ENCODE data around the gene HOXA13. TPM values are rescaled to one million over a fixed set of nuclear protein-coding genes. Genes with fewer than 3 reads are reported as not detected.

Gene HOXA13
- polyA plus RNA-seq, 3 donors from 2014 or later = not detected

GRCh38 chr7:27220440-27220955, 20.6 kb upstream of the HOXA13 start:
- H3K27me3 Mint-ChIP-seq (ENCODE audit: low read depth in 3 of 3) = peaks cover 13 to 39% (median 29%) of the 10 kb centered on the region in 3 donors
- H3K9me3 Mint-ChIP-seq = no peaks in the 10 kb centered on the region
- peak overlapping the region; percentile 34 to 59 (median 49) for H3K4me3 Mint-ChIP-seq
- H3K27ac Mint-ChIP-seq = no peak overlapping the region
- H3K4me1 Mint-ChIP-seq = peaks cover 10 to 18% of the 10 kb centered on the region in 2 donors
- DNase-seq = no peak
- H3K36me3 Mint-ChIP-seq = no peaks in the 10 kb centered on the region

DNA sequence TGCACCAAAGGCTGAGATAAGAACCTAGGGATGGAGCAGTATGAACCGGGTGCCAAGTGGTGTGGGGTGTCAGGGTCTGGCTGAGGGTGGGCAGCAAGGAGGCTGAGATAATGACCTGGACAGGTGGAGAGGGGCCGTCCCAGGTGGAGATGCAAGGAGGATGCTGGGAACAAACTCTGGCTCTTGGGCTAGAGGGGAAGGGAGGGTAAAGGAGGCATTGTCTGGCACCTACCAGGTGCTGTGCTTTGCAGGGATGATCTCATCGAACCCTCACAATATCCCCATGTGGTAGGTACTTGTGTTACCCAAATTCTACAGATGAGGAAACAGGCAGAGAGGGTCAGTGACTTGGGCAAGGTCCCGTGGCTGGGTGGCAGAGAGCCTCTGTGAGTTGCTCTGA, 19.9 kb upstream of the HOXA13 start:
- Mint-ChIP-seq H3K9me3 (no peaks in the 10 kb centered on the region), H3K36me3 (no peaks in the 10 kb centered on the region), H3K27me3 (ENCODE audit: low read depth in 3 of 3) (peaks cover 13 to 38% (median 27%) of the 10 kb centered on the region in 3 donors), H3K27ac (no peak overlapping the region), H3K4me1 (peaks cover 10 to 18% of the 10 kb centered on the region in 2 donors), H3K4me3 (peak overlapping the region; percentile 22 to 54 (median 41))
- DNase-seq = no peak

- no peak overlapping the region for H3K27ac Mint-ChIP-seq
- H3K9me3 Mint-ChIP-seq = no peaks in the 10 kb centered on the region
- H3K27me3 Mint-ChIP-seq (ENCODE audit: low read depth in 3 of 3) = peaks cover 15 to 33% (median 30%) of the 10 kb centered on the region in 3 donors
- peaks cover 10 to 18% of the 10 kb centered on the region in 2 donors for H3K4me1 Mint-ChIP-seq
- no peak overlapping the region for H3K4me3 Mint-ChIP-seq
- H3K36me3 Mint-ChIP-seq = no peaks in the 10 kb centered on the region
- no peak for DNase-seq
Measured at GRCh38 chr7:27217951-27218350, 18.1 kb upstream of the HOXA13 start.

DNA sequence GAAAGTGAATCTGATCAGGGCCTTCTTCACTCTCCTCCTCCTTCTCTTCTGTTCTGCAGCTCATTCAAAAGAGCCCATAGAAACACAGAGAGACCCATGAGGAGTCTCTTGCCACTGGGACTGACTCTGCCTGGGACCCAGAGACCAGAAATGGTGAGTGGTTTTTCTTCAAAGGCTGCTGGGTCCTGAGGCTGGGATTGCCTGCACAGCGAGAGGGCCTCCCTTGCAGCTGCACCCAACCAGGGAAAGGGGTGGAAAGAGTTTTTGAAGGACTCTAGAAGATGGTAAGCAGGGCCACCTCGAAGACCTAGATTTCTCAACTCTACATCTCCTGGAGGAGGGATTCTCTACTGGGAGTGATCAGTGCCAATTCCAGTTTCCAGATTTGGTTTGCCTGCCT, 15.5 kb upstream of the HOXA13 start:
- Mint-ChIP-seq H3K4me1 (peaks cover 11 to 14% of the 10 kb centered on the region in 2 donors), H3K27ac (no peak overlapping the region), H3K36me3 (no peaks in the 10 kb centered on the region), H3K9me3 (no peaks in the 10 kb centered on the region), H3K27me3 (ENCODE audit: low read depth in 3 of 3) (peaks cover 20 to 42% (median 41%) of the 10 kb centered on the region in 3 donors), H3K4me3 (no peak overlapping the region)
- no peak for DNase-seq

DNA sequence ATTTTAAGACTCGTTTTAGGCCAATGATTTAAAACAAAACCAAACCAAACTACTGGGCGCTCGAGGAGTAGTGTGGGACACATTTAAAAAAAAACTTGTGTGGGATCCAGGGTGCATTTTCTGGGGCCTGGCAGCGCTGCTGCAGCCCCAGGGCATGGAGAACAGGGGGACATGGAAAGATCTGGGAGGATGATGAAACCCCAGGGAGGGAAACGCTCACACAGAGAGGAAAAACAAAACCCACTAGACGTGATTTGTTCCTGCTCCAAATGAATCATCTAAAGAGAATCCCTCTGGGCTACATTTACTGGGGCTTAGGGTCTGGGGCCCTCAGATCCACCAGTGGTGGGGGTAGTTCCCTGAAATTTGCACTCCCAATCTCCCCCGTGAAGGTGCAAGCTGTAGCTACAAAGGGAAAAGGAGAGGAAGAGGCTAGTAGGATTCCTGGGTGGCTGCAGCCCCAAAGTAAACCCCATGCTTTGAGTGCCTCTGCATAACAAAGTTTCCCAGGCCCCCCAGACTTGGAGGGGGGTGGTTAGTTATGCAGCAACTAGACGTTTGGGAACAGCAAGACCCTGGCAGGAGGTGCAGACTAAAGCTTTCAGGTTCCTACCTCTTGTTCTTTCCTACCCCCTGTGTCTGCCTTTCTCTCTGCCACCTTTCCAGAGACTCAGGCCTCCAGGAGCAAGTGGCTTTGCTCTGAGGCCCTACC, 14.5 kb upstream of the HOXA13 start:
- H3K27me3 Mint-ChIP-seq (ENCODE audit: low read depth in 3 of 3) = peaks cover 27 to 45% (median 38%) of the 10 kb centered on the region in 3 donors
- peaks cover 6 to 8% of the 10 kb centered on the region in 2 donors for H3K4me1 Mint-ChIP-seq
- no peaks in the 10 kb centered on the region for H3K36me3 Mint-ChIP-seq
- H3K4me3 Mint-ChIP-seq = no peak overlapping the region
- DNase-seq = no peak
- no peak overlapping the region for H3K27ac Mint-ChIP-seq
- H3K9me3 Mint-ChIP-seq = no peaks in the 10 kb centered on the region

DNA sequence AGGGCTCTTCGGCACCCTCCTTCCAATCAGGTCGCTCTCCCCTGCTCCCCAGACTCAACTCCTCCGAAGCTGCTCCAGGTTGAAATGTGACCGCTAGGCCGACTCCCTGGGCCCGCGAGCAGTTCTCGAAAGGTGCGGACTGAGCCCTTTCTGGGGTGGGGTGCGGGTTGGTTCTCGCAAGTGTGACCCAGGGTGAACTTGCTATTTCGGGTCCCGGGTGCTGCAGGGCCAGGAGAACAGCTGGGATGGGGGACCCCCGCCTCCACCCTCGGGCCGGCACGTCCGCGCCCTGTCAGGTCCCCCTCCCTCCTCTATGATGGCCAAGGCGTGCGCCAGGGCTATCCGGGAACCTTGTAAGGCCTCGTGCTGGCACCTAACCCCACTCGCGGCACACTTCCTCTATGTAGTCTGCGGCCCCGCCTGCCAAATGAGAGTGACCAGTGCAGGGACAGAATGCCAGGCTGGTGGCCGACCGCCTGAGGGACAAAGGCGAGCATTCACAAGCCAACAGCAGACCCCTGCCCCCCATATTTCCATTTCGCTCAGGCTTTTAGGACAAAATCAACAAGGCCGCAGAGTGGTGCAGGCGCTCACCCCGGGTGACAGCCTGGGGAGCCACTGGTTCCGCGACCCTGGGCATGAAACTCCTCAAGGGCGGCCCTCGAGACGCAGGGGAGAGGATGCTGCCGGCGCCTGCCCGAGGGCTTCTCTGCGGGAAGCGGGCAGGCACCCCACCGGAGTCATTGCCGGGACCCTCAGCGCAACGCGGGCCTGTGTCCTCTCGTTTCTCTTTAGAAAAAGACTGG, 13.7 kb upstream of the HOXA13 start:
- no peak for DNase-seq
- Mint-ChIP-seq H3K4me1 (peaks cover 6 to 7% of the 10 kb centered on the region in 2 donors), H3K4me3 (no peak overlapping the region), H3K27ac (no peak overlapping the region), H3K9me3 (no peaks in the 10 kb centered on the region), H3K27me3 (ENCODE audit: low read depth in 3 of 3) (peaks cover 30 to 48% (median 38%) of the 10 kb centered on the region in 3 donors), H3K36me3 (no peaks in the 10 kb centered on the region)

DNA sequence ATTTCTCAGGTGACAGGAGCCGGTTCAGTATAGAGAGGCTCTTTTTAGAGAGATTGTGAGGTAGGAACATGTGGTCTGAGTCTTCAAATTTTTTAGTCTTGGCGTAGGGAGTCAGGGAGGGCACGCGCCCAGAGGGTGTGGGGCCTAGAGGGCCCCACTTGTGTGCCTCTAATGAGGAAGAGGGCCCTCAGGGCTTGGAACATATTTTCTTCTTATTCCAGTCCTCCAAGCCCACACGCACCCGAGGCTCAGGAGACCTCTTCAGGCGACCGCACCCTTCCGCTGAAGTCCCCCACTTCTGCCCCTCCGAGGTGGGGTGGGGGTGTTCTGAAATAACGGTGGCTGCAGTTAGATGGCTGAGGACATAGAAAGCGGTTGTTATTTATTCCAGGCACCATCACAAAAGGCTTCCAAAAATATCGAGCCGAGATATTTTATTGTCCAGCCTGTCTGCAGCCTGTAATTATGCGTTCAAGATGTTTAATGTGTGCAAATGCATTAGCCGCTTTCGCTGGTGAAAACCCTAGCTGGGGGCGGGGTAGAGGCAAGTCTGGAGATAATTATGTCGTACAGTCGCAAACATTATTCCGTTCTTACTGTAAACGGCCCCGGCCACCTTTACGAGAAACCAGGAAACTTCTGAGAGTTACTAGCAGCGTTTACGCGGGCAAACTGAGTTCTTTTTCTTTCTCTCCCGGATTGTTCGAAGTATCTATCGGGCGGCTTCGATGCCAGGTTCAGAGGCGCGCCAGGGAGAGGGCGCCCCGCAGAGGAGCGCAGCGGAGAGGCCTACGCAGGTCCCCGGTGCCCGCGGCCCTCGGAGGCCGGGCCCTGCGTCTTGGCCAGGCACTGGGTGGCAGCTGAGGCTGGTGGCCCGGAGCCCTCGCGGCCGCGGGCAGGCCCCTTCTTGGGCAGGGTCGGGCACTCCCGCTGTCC, 12.9 kb upstream of the HOXA13 start:
- Mint-ChIP-seq H3K9me3 (no peaks in the 10 kb centered on the region), H3K4me1 (peaks cover 6 to 7% of the 10 kb centered on the region in 2 donors), H3K27me3 (ENCODE audit: low read depth in 3 of 3) (peaks cover 30 to 45% (median 42%) of the 10 kb centered on the region in 3 donors), H3K27ac (no peak overlapping the region), H3K4me3 (peak overlapping the region in 1 of 5 donors; percentile 40), H3K36me3 (no peaks in the 10 kb centered on the region)
- DNase-seq = no peak

GRCh38 chr7:27211764-27212204, 11.9 kb upstream of the HOXA13 start:
- Mint-ChIP-seq H3K36me3 (no peaks in the 10 kb centered on the region), H3K27me3 (ENCODE audit: low read depth in 3 of 3) (peaks cover 33 to 54% (median 48%) of the 10 kb centered on the region in 3 donors), H3K9me3 (peaks cover 0 to 3% (median 0%) of the 10 kb centered on the region in 6 donors), H3K4me3 (no peak overlapping the region), H3K27ac (no peak overlapping the region), H3K4me1 (peaks cover 6 to 7% of the 10 kb centered on the region in 2 donors)
- DNase-seq = no peak

DNA sequence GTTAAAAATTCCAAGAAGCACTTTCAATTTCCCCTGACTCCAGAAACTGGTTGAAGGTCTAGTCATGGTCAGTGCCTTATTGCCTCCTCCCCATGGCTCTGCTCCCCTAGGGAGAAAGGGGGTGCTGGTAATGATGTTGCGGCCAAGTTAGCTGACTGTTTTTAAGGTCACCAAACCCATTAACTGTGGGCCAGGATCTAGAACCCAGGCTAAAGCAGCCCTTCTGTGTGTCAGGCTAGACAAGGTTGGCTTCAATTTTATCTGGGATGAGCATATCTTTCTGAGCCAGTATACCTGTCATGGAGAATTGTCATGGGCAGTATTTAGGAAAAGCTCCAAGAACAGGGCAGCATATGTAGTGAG, 11.2 kb upstream of the HOXA13 start:
- Mint-ChIP-seq H3K4me3 (no peak overlapping the region), H3K4me1 (peaks cover 6 to 8% of the 10 kb centered on the region in 2 donors), H3K9me3 (peaks cover 0 to 3% (median 0%) of the 10 kb centered on the region in 6 donors), H3K36me3 (no peaks in the 10 kb centered on the region), H3K27me3 (ENCODE audit: low read depth in 3 of 3) (peaks cover 30 to 58% (median 53%) of the 10 kb centered on the region in 3 donors), H3K27ac (no peak overlapping the region)
- no peak for DNase-seq

GRCh38 chr7:27210441-27211083, 10.7 kb upstream of the HOXA13 start:
- DNase-seq = no peak
- H3K27ac Mint-ChIP-seq = no peak overlapping the region

DNA sequence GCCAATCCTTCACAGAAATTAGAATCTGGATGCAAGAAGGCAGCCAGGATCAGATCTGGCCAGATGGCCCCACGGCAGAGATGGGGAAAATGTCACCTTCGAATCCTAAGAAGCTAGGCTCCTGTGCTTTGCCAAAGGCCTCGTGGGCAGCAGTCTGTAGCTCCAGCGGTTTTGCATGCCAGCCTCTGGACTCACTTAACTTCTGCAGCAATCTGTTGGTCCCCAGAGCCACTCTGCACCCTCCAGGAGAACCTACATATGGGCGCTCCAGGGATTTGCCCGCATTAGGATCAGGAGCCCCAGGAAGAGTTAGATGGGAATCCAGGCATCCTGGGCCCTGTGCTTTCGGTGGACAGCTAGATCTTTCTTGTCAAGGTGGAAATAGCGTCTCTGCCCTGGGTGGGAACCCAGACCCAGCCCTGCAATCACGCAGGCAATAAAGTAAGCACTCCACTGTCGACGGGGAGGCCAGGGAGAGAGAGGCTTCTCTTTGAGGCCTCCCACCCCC, 10.1 kb upstream of the HOXA13 start:
- Mint-ChIP-seq H3K27ac (no peak overlapping the region), H3K36me3 (no peaks in the 10 kb centered on the region), H3K27me3 (ENCODE audit: low read depth in 3 of 3) (peaks cover 35 to 66% (median 54%) of the 10 kb centered on the region in 3 donors), H3K9me3 (peaks cover 0 to 3% (median 0%) of the 10 kb centered on the region in 6 donors), H3K4me3 (peak overlapping the region in 2 of 5 donors; percentile 40 to 69), H3K4me1 (peaks cover 10 to 18% of the 10 kb centered on the region in 2 donors)
- DNase-seq = no peak

More at GRCh38 chr7:27210441-27211083, 10.7 kb upstream of the HOXA13 start:
- H3K27me3 Mint-ChIP-seq (ENCODE audit: low read depth in 3 of 3) = peaks cover 31 to 63% (median 54%) of the 10 kb centered on the region in 3 donors
- H3K4me1 Mint-ChIP-seq = peaks cover 8 to 13% of the 10 kb centered on the region in 2 donors
- peaks cover 0 to 3% (median 0%) of the 10 kb centered on the region in 6 donors for H3K9me3 Mint-ChIP-seq
- peak overlapping the region; percentile 8 to 69 (median 49) for H3K4me3 Mint-ChIP-seq
- no peaks in the 10 kb centered on the region for H3K36me3 Mint-ChIP-seq

- Mint-ChIP-seq H3K9me3 (peaks cover 0 to 3% (median 0%) of the 10 kb centered on the region in 6 donors), H3K36me3 (no peaks in the 10 kb centered on the region), H3K4me3 (no peak overlapping the region), H3K27ac (no peak overlapping the region), H3K27me3 (ENCODE audit: low read depth in 3 of 3) (peaks cover 40 to 71% (median 59%) of the 10 kb centered on the region in 3 donors), H3K4me1 (peaks cover 19 to 23% of the 10 kb centered on the region in 2 donors)
- DNase-seq = no peak
Measured at GRCh38 chr7:27208998-27209397, 9.1 kb upstream of the HOXA13 start.

Data from immature natural killer cell (primary cell).